GM18951 (cell line): ENCODE measurements around the gene BCL2A1.
"Not testable (repeated sequence)": the region's sequence is repeated elsewhere in the genome, so short reads cannot be mapped to it uniquely, and the experiment has no call there.

ENCODE experiments used
- POLR2A ChIP-seq: IDR thresholded peaks from 4 replicates; pipeline ENCODE4 v1.6.1; 2011; ENCODE audit warnings: mild to moderate bottlenecking; ENCODE audit not compliant: insufficient read length, insufficient read depth; ENCODE audit errors: extremely low read depth
- in situ Hi-C: fragments of 300-500 bp; cut with MboI; formaldehyde crosslinking; loops from one replicate; pipeline ENCODE4 v1.12.0; 2022; ENCODE audit warnings: low sequenced_read_pairs, mixed read lengths, inconsistent platforms; ENCODE audit not compliant: unreplicated experiment

The BCL2A1 gene

DNA sequence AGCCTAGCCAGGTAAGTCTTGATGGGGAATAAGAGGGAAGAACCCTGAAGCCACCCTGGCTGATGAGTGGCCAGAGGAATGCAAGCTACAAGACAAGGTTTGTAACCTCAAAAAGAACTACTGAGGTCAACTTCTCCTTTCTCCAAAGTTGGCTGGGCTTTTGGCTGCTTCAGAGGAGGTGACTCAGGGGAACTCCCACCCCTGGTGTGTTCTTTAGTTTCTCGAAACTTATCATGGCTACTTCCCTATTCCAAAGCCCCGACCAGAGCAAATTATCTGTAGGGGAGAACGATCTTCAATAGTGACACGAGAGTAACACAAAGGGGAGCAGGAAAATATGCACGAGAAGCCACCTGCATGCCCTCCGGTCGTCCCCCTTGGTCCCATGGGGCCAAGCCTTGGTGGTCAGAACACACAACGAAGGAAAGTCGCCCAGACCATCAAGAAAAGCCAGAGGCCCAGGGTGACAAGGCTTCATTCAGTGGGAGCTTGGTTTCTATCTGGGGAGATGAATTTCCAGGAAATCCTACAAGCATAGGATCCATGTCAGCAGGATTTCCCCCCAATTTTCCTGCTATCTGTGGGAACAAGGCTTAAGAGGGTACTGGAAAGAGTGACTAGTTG, 6.5 kb upstream of the BCL2A1 start:
- in situ Hi-C loops = loop anchor here (10.0 kb wide), 1 partner anchor 203 kb away; no protein-coding TSS in a partner anchor
- TF ChIP-seq POLR2A = peak; percentile 39

GRCh38 chr15:79973456-79974195, 2.6 kb upstream of the BCL2A1 start:
- in situ Hi-C loops = loop anchor here (10.0 kb wide), 1 partner anchor 199 kb away; no protein-coding TSS in a partner anchor
- no peak for TF ChIP-seq POLR2A

DNA sequence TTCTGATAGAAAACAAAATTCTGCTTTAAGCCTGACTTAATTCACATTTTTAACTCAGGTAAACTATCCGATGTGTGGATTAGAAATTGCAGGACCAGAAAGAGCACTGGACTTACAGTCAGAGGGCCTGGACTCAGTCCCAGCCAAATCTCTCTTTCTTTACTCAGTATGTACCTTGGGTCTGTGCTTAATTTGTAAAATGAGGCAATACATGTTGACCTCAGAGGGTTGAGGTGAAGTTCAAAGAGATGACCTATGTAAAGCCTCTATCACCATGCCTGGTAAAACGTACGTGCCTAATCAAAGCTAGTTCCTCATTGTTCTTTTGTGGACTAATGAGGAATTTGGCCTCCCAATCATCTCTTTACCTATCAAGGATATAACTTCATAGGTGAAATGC, 1.9 kb upstream of the BCL2A1 start:
- in situ Hi-C loops = loop anchor here (10.0 kb wide), 1 partner anchor 198 kb away; no protein-coding TSS in a partner anchor
- no peak for TF ChIP-seq POLR2A

- in situ Hi-C loops = loop anchor here (10.0 kb wide), 1 partner anchor 195 kb away; no protein-coding TSS in a partner anchor
- TF ChIP-seq POLR2A = no peak
Measured at GRCh38 chr15:79970181-79970580, 815 bp downstream of the BCL2A1 start.

- in situ Hi-C loops = no loop called here
- TF ChIP-seq POLR2A = no peak
Measured at GRCh38 chr15:79969146-79969545, 1.9 kb downstream of the BCL2A1 start.

DNA sequence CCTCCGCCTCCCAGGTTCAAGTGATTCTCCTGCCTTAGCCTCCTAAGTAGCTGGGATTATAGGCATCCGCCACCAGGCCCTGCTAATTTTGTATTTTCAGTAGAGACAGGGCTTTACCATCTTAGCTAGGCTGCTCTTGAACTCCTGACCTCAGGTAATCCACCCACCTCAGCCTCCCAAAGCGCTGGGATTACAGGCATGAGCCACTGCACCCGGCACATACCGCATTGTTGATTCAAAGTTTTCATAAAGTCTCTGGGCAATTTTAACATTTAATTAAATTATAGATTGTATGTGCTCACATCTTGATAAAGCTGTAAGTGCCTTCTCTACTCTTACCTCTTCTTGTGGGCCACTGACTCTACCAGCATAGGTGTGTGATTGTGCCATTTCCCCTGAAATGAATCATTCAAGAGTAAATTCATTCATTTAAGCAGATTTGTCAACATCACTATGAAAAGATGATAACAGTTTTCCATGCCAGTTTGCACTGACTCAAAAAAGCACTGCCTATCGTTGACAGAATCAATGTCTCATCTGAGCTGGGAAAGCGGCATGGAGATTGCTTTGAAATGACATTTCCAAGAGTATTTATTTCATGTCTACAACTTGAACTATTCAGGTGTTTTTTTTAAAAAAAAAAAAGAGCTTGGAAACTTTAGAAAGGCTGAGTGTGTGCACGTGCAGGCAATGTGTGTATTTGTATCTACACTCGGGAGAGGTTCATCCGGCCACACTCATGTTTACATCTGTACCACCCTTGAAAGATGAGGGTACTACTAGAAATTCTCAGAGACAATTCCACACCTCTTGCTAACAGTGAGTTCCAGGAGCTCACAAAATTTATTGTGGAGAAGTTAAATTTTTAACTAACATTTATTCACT, 3.5 kb downstream of the BCL2A1 start:
- in situ Hi-C loops = no loop called here
- TF ChIP-seq POLR2A = no peak

DNA sequence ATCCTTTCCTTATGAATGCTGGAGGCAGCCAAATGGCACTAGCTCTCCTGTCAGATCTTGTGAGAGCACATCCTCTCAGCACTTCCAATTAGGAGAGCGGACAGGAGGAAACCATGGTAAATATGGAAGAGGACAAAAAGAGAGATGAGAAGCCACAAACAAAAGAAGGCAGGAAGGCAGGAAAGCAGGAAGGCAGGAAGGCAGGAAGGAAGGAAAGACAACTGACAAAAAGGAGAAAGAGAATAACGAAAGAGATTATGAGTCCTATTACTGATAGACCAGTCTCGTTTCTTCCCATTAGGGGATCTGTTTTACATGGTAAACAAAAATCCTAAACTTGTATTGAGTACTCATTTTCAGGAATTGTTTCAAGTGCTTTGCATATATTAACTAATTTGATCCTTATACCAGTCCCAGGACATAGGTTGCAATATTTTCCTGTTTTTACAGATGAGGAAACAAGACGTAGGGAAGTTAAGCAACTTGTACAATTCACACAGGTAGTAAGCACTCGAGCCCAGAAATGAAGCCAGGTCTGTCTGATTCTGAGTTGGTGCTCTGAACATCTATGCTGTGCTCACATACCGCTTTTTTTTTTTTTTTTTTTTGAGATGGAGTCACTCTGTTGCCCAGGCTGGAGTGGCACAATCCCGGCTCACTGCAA, 4.2 kb downstream of the BCL2A1 start:
- TF ChIP-seq POLR2A = no peak
- in situ Hi-C loops = no loop called here

DNA sequence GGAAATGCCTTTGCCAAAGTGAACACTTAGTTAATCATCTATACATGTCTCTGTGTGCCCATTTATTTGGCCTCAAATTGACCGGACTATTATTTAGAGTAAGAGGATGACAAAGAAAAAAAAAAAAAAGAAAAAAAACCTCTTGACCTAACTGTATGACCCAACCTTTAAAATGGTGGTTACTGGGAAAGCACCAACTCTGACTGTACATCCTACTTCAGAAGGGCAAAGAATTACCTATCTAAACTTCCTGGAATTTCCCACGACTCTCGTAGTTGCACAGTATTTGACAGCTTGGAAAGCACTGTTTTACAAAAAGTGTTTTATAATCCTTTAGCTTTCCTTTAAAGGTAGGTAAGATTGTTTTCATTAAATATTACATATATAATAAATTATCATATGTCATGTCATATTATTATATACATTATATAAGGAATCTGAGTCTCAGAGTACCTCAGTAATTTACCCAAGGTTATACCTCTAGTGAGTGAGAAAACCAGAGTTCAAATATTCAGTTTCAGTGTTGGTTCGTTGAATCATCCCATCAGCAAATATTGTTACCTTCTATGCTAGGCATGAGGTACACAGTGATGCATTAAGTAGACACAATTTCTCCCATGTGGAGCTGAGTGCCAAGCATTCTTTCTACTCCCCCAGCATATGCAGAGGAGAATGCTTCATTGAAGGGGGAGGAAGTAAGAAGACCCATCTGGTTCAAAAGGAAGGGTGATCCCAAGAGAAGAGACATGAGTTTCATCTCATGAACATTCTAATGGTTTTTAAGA, 5.0 kb downstream of the BCL2A1 start:
- TF ChIP-seq POLR2A = no peak

DNA sequence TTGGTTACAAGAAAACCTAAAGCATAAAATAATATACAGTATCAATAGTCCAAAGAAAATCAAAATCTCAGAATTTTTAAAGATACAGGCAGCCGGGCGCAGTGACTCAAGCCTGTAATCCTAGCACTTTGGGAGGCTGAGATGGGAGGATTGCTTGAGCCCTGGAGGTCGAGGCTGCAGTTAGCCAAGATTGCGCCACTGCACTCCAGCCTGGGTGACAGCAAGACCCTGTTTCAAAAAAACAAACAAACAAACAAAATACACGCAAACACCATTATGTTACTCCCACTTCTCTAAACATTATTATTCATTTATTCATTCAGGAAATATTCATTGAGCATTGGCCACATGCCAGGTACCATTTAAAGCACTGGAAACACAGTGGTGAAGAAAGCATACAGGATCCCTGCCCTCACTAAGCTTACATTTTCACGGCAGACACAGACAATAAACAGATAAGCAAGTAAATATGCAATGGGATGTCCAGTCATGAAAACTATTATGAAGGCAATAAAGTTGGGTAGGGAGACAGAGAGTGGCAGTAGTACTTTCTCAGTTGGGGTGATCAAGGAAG, 6.7 kb downstream of the BCL2A1 start:
- no peak for TF ChIP-seq POLR2A
- in situ Hi-C loops = no loop called here

More for the DNA sequence above, 5.0 kb downstream of the BCL2A1 start:
- in situ Hi-C loops = no loop called here

DNA sequence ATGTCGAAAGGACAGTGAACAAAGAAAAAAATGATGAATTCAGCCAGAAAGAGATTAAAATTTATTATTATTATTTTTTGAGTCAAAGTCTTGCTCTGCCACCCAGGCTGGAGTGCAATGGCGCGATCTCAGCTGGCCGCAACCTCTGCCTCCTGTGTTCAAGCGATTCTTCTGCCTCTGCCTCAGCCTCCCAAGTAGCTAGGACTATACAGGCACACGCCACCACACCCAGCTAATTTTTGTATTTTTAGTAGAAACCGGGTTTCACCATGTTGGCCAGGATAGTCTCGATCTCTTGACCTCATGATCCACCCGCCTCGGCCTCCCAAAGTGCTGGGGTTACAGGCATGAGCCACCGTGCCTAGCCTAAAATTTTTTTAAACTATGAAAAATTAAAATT, 8.1 kb downstream of the BCL2A1 start:
- in situ Hi-C loops = not testable (repeated sequence)

- TF ChIP-seq POLR2A = no peak
- in situ Hi-C loops = no loop called here
Measured at GRCh38 chr15:79962178-79962577, 8.8 kb downstream of the BCL2A1 start.
